ENCODE results near the gene MAP4K3.
"Not testable (repeated sequence)": the region's sequence is repeated elsewhere in the genome, so short reads cannot be mapped to it uniquely, and the experiment has no call there.

MAP4K3 gene

DNA sequence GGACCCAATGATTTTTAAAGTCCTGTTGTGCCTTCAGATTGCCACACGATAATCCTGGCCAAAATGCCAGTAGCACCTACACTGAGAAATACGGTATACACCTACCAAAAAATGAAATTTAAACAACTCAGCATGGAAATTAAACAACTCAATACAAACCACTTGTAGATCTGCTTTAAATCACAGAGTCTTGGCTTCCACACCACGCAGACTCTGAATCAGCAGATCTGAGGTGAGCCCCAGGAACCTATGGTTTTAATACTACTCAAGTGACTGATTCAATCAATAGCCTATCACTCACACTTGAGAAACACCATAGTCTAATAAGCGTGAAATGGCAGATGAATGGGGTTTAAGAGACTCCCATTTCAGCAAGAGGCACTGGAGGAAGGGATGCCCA, 46.9 kb downstream of the MAP4K3 start:
- CTCF ChIA-PET, result no interaction called here
- POLR2A ChIA-PET, result no interaction called here
- no peak overlapping the region for H3K4me3 ChIP-seq (ENCODE audit: low read depth, low read length)
- peaks cover 19% of the 10 kb centered on the region for H3K4me1 ChIP-seq (ENCODE audit: control insufficient read depth, insufficient read depth, low read length)
- TF ChIP-seq, protein P1, sequence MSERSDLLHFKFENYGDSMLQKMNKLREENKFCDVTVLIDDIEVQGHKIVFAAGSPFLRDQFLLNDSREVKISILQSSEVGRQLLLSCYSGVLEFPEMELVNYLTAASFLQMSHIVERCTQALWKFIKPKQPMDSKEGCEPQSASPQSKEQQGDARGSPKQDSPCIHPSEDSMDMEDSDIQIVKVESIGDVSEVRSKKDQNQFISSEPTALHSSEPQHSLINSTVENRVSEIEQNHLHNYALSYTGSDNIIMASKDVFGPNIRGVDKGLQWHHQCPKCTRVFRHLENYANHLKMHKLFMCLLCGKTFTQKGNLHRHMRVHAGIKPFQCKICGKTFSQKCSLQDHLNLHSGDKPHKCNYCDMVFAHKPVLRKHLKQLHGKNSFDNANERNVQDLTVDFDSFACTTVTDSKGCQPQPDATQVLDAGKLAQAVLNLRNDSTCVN (tag by site-specific recombination; optimal IDR thresholded peaks at IDR 0.05), result no peak
- TF ChIP-seq ZEB2 (tag by site-specific recombination; IDR thresholded peaks at IDR 0.05), result no peak
- TF ChIP-seq ZBTB17 (tag by site-specific recombination; IDR thresholded peaks at IDR 0.05), result 0 out of 2 replicates have a peak, but pooled peaks have one; percentile 27
- no peak for TF ChIP-seq ZNF146 (tag by site-specific recombination; IDR thresholded peaks at IDR 0.05)
- TF ChIP-seq, protein P2, sequence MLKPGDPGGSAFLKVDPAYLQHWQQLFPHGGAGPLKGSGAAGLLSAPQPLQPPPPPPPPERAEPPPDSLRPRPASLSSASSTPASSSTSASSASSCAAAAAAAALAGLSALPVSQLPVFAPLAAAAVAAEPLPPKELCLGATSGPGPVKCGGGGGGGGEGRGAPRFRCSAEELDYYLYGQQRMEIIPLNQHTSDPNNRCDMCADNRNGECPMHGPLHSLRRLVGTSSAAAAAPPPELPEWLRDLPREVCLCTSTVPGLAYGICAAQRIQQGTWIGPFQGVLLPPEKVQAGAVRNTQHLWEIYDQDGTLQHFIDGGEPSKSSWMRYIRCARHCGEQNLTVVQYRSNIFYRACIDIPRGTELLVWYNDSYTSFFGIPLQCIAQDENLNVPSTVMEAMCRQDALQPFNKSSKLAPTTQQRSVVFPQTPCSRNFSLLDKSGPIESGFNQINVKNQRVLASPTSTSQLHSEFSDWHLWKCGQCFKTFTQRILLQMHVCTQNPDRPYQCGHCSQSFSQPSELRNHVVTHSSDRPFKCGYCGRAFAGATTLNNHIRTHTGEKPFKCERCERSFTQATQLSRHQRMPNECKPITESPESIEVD (tag by site-specific recombination; IDR thresholded peaks at IDR 0.05), result peak; percentile 16; the same call in 1 of the 2 replicates
- TF ChIP-seq, protein P3, sequence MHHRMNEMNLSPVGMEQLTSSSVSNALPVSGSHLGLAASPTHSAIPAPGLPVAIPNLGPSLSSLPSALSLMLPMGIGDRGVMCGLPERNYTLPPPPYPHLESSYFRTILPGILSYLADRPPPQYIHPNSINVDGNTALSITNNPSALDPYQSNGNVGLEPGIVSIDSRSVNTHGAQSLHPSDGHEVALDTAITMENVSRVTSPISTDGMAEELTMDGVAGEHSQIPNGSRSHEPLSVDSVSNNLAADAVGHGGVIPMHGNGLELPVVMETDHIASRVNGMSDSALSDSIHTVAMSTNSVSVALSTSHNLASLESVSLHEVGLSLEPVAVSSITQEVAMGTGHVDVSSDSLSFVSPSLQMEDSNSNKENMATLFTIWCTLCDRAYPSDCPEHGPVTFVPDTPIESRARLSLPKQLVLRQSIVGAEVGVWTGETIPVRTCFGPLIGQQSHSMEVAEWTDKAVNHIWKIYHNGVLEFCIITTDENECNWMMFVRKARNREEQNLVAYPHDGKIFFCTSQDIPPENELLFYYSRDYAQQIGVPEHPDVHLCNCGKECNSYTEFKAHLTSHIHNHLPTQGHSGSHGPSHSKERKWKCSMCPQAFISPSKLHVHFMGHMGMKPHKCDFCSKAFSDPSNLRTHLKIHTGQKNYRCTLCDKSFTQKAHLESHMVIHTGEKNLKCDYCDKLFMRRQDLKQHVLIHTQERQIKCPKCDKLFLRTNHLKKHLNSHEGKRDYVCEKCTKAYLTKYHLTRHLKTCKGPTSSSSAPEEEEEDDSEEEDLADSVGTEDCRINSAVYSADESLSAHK (tag by site-specific recombination; IDR thresholded peaks at IDR 0.05), result 0 out of 2 replicates have a peak, but pooled peaks have one; percentile 19
- TF ChIP-seq SCRT2 (tag by site-specific recombination; IDR thresholded peaks at IDR 0.05), result peak; percentile 22; the same call in 1 of the 2 replicates
- TF ChIP-seq ZNF544 (tag by site-specific recombination; IDR thresholded peaks at IDR 0.05), result no peak
- TF ChIP-seq, protein P4, sequence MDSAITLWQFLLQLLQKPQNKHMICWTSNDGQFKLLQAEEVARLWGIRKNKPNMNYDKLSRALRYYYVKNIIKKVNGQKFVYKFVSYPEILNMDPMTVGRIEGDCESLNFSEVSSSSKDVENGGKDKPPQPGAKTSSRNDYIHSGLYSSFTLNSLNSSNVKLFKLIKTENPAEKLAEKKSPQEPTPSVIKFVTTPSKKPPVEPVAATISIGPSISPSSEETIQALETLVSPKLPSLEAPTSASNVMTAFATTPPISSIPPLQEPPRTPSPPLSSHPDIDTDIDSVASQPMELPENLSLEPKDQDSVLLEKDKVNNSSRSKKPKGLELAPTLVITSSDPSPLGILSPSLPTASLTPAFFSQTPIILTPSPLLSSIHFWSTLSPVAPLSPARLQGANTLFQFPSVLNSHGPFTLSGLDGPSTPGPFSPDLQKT (IDR thresholded peaks at IDR 0.05; ENCODE audit: borderline replicate concordance, low read depth, low read length), result no peak
- no peak for TF ChIP-seq ZFP69B (tag by site-specific recombination; IDR thresholded peaks at IDR 0.05)
- no peaks in the 10 kb centered on the region for H3K9me3 ChIP-seq (ENCODE audit: control insufficient read depth, insufficient read depth, low read depth, low read length)
- no peak overlapping the region for H3K27ac ChIP-seq (ENCODE audit: extremely low read depth, low read depth, low read length)
- no peaks in the 10 kb centered on the region for H3K36me3 ChIP-seq (ENCODE audit: control insufficient read depth in 2 of 2, insufficient read depth in 1 of 2, low read length in 2 of 2)

DNA sequence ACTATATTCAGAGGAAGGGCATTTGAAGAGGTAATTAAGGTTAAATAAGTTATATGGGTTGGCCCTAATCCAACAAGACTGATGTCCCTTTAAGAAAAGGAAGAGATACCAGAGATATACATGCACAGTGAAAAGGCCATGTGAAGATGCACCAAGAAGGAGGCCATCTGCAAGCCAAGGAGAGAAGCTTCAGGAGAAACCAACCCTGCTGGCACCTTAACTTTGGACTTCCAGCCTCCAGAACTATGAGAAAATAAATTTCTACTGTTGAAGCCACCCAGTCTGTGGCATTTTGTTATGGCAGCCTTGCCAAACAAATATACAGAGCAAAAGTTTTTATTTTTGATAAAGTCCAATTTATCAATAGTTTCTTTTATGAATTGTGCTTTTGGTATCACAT, 51.0 kb downstream of the MAP4K3 start:
- no peak for TF ChIP-seq SP7 (tag by site-specific recombination; IDR thresholded peaks at IDR 0.05)
- peak; percentile 93 for TF ChIP-seq ZNF548 (tag by site-specific recombination; IDR thresholded peaks at IDR 0.05)
- no peaks in the 10 kb centered on the region for H3K36me3 ChIP-seq (ENCODE audit: control insufficient read depth in 2 of 2, insufficient read depth in 1 of 2, low read length in 2 of 2)
- ChIA-PET CTCF (no interaction called here), POLR2A (no interaction called here)
- no peak overlapping the region for H3K27ac ChIP-seq (ENCODE audit: extremely low read depth, low read depth, low read length)
- H3K4me1 ChIP-seq (ENCODE audit: control insufficient read depth, insufficient read depth, low read length), result peaks cover 12% of the 10 kb centered on the region
- H3K4me3 ChIP-seq (ENCODE audit: low read depth, low read length), result no peak overlapping the region
- no peaks in the 10 kb centered on the region for H3K9me3 ChIP-seq (ENCODE audit: control insufficient read depth, insufficient read depth, low read depth, low read length)

DNA sequence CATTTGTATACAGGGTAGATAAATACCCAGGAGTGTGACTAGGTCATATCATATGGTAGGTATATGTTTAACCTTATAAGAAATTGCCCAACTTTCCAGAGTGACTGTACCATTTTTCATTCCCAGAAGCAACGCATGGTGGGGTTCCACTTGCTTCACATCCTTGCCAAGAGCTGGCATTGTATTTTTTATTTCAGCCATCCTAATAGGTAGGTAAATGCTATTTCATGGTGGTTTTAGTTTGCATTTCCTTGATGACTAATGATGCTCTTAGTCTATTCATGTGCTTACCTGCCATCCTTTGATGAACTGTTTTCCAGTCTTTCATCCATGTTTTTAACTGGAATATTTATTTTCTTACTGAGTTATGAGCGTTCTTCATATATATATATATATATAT, 51.9 kb downstream of the MAP4K3 start:
- TF ChIP-seq ZNF837 (tag by site-specific recombination; IDR thresholded peaks at IDR 0.05) (no peak), ZSCAN23 (tag by site-specific recombination; IDR thresholded peaks at IDR 0.05) (no peak), ZNF792 (tag by site-specific recombination; IDR thresholded peaks at IDR 0.05) (no peak), ZNF146 (tag by site-specific recombination; IDR thresholded peaks at IDR 0.05) (no peak)
- TF ChIP-seq, protein P5, sequence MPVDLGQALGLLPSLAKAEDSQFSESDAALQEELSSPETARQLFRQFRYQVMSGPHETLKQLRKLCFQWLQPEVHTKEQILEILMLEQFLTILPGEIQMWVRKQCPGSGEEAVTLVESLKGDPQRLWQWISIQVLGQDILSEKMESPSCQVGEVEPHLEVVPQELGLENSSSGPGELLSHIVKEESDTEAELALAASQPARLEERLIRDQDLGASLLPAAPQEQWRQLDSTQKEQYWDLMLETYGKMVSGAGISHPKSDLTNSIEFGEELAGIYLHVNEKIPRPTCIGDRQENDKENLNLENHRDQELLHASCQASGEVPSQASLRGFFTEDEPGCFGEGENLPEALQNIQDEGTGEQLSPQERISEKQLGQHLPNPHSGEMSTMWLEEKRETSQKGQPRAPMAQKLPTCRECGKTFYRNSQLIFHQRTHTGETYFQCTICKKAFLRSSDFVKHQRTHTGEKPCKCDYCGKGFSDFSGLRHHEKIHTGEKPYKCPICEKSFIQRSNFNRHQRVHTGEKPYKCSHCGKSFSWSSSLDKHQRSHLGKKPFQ (tag by site-specific recombination; IDR thresholded peaks at IDR 0.05), result no peak
- Histone ChIP-seq H3K4me3 (ENCODE audit: low read depth, low read length) (no peak overlapping the region), H3K27ac (ENCODE audit: extremely low read depth, low read depth, low read length) (no peak overlapping the region), H3K4me1 (ENCODE audit: control insufficient read depth, insufficient read depth, low read length) (peaks cover 12% of the 10 kb centered on the region), H3K9me3 (ENCODE audit: control insufficient read depth, insufficient read depth, low read depth, low read length) (no peaks in the 10 kb centered on the region), H3K36me3 (ENCODE audit: control insufficient read depth in 2 of 2, insufficient read depth in 1 of 2, low read length in 2 of 2) (no peaks in the 10 kb centered on the region)
- ChIA-PET CTCF (interaction anchor here (0.8 to 1.2 kb wide), 2 partner anchors 16 to 209 kb away, joined by 3 read pairs; no protein-coding TSS in a partner anchor), POLR2A (no interaction called here)

DNA sequence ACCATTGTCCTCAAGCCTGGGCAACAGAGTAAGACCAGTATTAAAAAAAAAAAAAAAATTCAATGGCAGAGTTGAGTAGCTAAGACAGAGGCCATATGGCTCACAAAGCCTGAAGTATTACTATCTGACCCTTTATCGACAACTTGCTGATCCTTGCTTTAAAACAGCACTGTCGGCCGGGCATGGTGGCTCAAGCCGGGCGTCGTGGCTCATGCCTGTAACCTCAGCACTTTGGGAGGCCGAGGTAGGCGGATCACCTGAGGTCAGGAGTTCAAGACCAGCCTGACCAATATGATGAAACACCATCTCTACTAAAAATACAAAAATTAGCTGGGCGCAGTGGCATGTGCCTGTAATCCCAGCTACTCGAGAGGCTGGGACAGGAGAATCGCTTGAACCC, 53.0 kb downstream of the MAP4K3 start:
- H3K4me1 ChIP-seq (ENCODE audit: control insufficient read depth, insufficient read depth, low read length); CTCF ChIA-PET; H3K36me3 ChIP-seq (ENCODE audit: control insufficient read depth in 2 of 2, insufficient read depth in 1 of 2, low read length in 2 of 2); H3K9me3 ChIP-seq (ENCODE audit: control insufficient read depth, insufficient read depth, low read depth, low read length); H3K4me3 ChIP-seq (ENCODE audit: low read depth, low read length); H3K27ac ChIP-seq (ENCODE audit: extremely low read depth, low read depth, low read length): not testable (repeated sequence)
- POLR2A ChIA-PET, result interaction anchor here (0.6 kb wide), 1 partner anchor 67 kb away, joined by 3 read pairs; no protein-coding TSS in a partner anchor
